HL-60 (cell line): ENCODE measurements around the gene EXOSC2.

Source experiments
- DNase-seq, 2 experiments: peaks; one replicate each; pipeline ENCODE4 v3.0.0-alpha.2; 2010 to 2020; ENCODE audit warnings: low read depth in 1 of 2, low spot score in 1 of 2
- H3K27ac ChIP-seq: fragments of 250-450 bp; sonication (Bioruptor Pico); replicated peaks from 2 replicates; pipeline ENCODE4 v1.5.1; 2020; ENCODE audit warnings: mild to moderate bottlenecking, moderate library complexity
- H3K27me3 ChIP-seq: fragments of 250-450 bp; sonication (Bioruptor Pico); 2 replicates; pipeline ENCODE4 v1.5.1; 2021; ENCODE audit warnings: mild to moderate bottlenecking, moderate library complexity; ENCODE audit not compliant: insufficient read depth, poor library complexity, severe bottlenecking
- H3K4me3 ChIP-seq: replicated peaks from 2 replicates; pipeline ENCODE4 v1.5.1; 2011; ENCODE audit warnings: mild to moderate bottlenecking, control low read depth, low read length; ENCODE audit not compliant: insufficient read depth
- CTCF ChIP-seq: IDR thresholded peaks from one replicate; pipeline ENCODE4 v1.5.1; 2011; ENCODE audit warnings: low read length, control low read depth, inconsistent platforms; ENCODE audit not compliant: insufficient read depth
- GABPA ChIP-seq: IDR thresholded peaks from 2 replicates; pipeline ENCODE4 v1.6.1; 2012; ENCODE audit warnings: low read depth
- POLR2AphosphoS5 ChIP-seq: IDR thresholded peaks from 2 replicates; pipeline ENCODE4 v1.6.1; 2012; ENCODE audit warnings: low read depth
- REST ChIP-seq: IDR thresholded peaks from 2 replicates; pipeline ENCODE4 v1.6.1; 2012; ENCODE audit warnings: low read depth; ENCODE audit not compliant: insufficient replicate concordance
- SPI1 ChIP-seq: IDR thresholded peaks from 2 replicates; pipeline ENCODE4 v1.6.1; 2012; ENCODE audit warnings: low read depth, mild to moderate bottlenecking, borderline replicate concordance

EXOSC2 gene

GRCh38 chr9:130735566-130735965 lies 42.0 kb downstream of the EXOSC2 start:
- DNase-seq, result no peak
- no peak overlapping the region for H3K27ac ChIP-seq
- no peaks in the 10 kb centered on the region for H3K27me3 ChIP-seq
- no peak overlapping the region for H3K4me3 ChIP-seq
- no peak for TF ChIP-seq GABPA
- no peak for TF ChIP-seq CTCF
- TF ChIP-seq POLR2AphosphoS5, result no peak
- no peak for TF ChIP-seq REST
- TF ChIP-seq SPI1, result no peak

GRCh38 chr9:130736834-130737233 lies 43.3 kb downstream of the EXOSC2 start:
- H3K27ac ChIP-seq, result no peak overlapping the region
- TF ChIP-seq GABPA (no peak), CTCF (no peak), SPI1 (no peak), POLR2AphosphoS5 (no peak), REST (no peak)
- H3K4me3 ChIP-seq, result no peak overlapping the region
- no peak for DNase-seq
- H3K27me3 ChIP-seq, result no peaks in the 10 kb centered on the region

GRCh38 chr9:130738281-130738680 lies 44.7 kb downstream of the EXOSC2 start:
- Histone ChIP-seq H3K27ac (no peak overlapping the region), H3K4me3 (no peak overlapping the region), H3K27me3 (no peaks in the 10 kb centered on the region)
- DNase-seq, result no peak
- no peak for TF ChIP-seq REST

- Histone ChIP-seq H3K27ac (no peak overlapping the region), H3K27me3 (no peaks in the 10 kb centered on the region), H3K4me3 (no peak overlapping the region)
- DNase-seq, result no peak
- TF ChIP-seq POLR2AphosphoS5 (no peak), GABPA (no peak), REST (no peak), CTCF (no peak), SPI1 (no peak)
These were observed 45.5 kb downstream of the EXOSC2 start for GRCh38 chr9:130739081-130739480.
